Measurements from ENCODE around the gene MCM3AP. TPM values are rescaled to one million over a fixed set of nuclear protein-coding genes. Genes with fewer than 3 reads are reported as not detected.
A peak's percentile ranks its signal among the peaks of the same experiment; 100 is the strongest.

Gene MCM3AP
- total and polyA plus RNA-seq, 9 of the 15 experiments (the other 6 are each of a cell fraction or from before 2014, with no cell fraction given): 6.5 to 179 (median 69.6) TPM

- TF ChIP-seq, protein P1, sequence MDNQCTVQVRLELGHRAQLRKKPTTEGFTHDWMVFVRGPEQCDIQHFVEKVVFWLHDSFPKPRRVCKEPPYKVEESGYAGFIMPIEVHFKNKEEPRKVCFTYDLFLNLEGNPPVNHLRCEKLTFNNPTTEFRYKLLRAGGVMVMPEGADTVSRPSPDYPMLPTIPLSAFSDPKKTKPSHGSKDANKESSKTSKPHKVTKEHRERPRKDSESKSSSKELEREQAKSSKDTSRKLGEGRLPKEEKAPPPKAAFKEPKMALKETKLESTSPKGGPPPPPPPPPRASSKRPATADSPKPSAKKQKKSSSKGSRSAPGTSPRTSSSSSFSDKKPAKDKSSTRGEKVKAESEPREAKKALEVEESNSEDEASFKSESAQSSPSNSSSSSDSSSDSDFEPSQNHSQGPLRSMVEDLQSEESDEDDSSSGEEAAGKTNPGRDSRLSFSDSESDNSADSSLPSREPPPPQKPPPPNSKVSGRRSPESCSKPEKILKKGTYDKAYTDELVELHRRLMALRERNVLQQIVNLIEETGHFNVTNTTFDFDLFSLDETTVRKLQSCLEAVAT (IDR thresholded peaks at IDR 0.05): no peak
- no peak for TF ChIP-seq PCBP2 (IDR thresholded peaks at IDR 0.05; ENCODE audit: low read depth, low read length, poor library complexity, severe bottlenecking)
- no peak for TF ChIP-seq ESRRB (CRISPR knock-in tag; IDR thresholded peaks at IDR 0.05; ENCODE audit: borderline replicate concordance)
- no peak for TF ChIP-seq MEIS2 (IDR thresholded peaks at IDR 0.05; ENCODE audit: partially characterized antibody)
Measured at GRCh38 chr21:46295177-46295770, 9.9 kb upstream of the MCM3AP start (continued).

- H3K27me3 ChIP-seq (ENCODE audit: control insufficient read depth in 2 of 2, insufficient read depth in 2 of 2, low read length in 2 of 2): no peaks in the 10 kb centered on the region
- ChIA-PET POLR2A (interaction anchor here (0.6 kb wide), 1 partner anchor 196 kb away, joined by 3 read pairs; no protein-coding TSS in a partner anchor), CTCF (ENCODE audit: low intra/inter-chr PET ratio) (no interaction called here)
- H3K4me3 ChIP-seq: no peak overlapping the region
- peak; percentile 71 to 84 (median 76) for DNase-seq (ENCODE audit: extremely low read depth in 1 of 4, low spot score in 3 of 4)
- H2AFZ ChIP-seq (ENCODE audit: low read depth, low read length): peak overlapping the region; percentile 32; the same call in 1 of the 2 replicates
- H3K4me1 ChIP-seq (replicated peaks in 1 of 2; ENCODE audit: control insufficient read depth in 2 of 2, insufficient read depth in 2 of 2, low read length in 2 of 2): peaks cover 11 to 31% of the 10 kb centered on the region in 2 experiments
- 0 out of 2 replicates have a peak, but pooled peaks cover 2% of the 10 kb centered on the region for H3K9me3 ChIP-seq (replicated peaks; ENCODE audit: control insufficient read depth, insufficient read depth, low read depth, low read length)
- peak; percentile 93 for FAIRE-seq
- intact Hi-C loops (cut with micrococcal nuclease) (loop anchor here (1.0 kb wide), 1 partner anchor 26 kb away; no protein-coding TSS in a partner anchor), in situ Hi-C loops (cut with MboI) (no loop called here)
- peak overlapping the region; percentile 40; the same call in 1 of the 2 replicates for H3K4me2 ChIP-seq (ENCODE audit: insufficient read depth, low read length)
- ATAC-seq: peak; percentile 92
- no peaks in the 10 kb centered on the region for H4K20me1 ChIP-seq (replicated peaks; ENCODE audit: control insufficient read depth, insufficient read depth, low read length)
- no peaks in the 10 kb centered on the region; the same call in 2 of the 3 replicates for H3K79me2 ChIP-seq (ENCODE audit: control insufficient read depth, insufficient read depth, low read length)
- no TSS peak for BruUV-seq (replicated peaks)
- peaks cover 23% of the 10 kb centered on the region; the same call in 2 of the 3 replicates for H3K36me3 ChIP-seq (ENCODE audit: control insufficient read depth, insufficient read depth, low read length)
- H3K9ac ChIP-seq (ENCODE audit: insufficient read depth in 1 of 2, low read depth in 2 of 2, low read length in 2 of 2): peak overlapping the region; percentile 21 to 78; a peak in 3 of 4 replicates
- H3K9me1 ChIP-seq (ENCODE audit: control insufficient read depth, insufficient read depth, low read length): no peaks in the 10 kb centered on the region
- peak overlapping the region; percentile 67 for H3K27ac ChIP-seq (ENCODE audit: extremely low read depth, low read depth, low read length)
- 4% methylated on average over 9 of the region's 10 CpGs for WGBS (ENCODE audit: insufficient coverage, low coverage, missing lambda C conversion rate)
- TF ChIP-seq TCF3 (CRISPR knock-in tag; IDR thresholded peaks at IDR 0.05) (peak; percentile 70), SP1 (CRISPR knock-in tag; IDR thresholded peaks at IDR 0.05) (peak; percentile 33; the same call in 1 of the 2 replicates), TSC22D4 (tag; IDR thresholded peaks at IDR 0.05) (no peak), ZNF263 (CRISPR knock-in tag; IDR thresholded peaks at IDR 0.05; ENCODE audit: borderline replicate concordance) (0 out of 2 replicates have a peak, but pooled peaks have one; percentile 31), AFF1 (IDR thresholded peaks at IDR 0.05; ENCODE audit: low read depth in 1 of 2, partially characterized antibody in 2 of 2) (peak in 1 of 2 experiments; percentile 43), GABPA (tag; conservative IDR thresholded peaks at IDR 0.05; ENCODE audit: low read depth) (peak; percentile 58), NFIX (CRISPR knock-in tag; IDR thresholded peaks at IDR 0.05; ENCODE audit: low read depth) (no peak), ARNT (IDR thresholded peaks at IDR 0.05) (peak in 1 of 2 experiments; percentile 54; a peak in 1 of 4 replicates), PHB2 (IDR thresholded peaks at IDR 0.05; ENCODE audit: low read depth) (no peak), ARHGAP35 (IDR thresholded peaks at IDR 0.05; ENCODE audit: partially characterized antibody) (no peak)
Measured at GRCh38 chr21:46294647-46295176, 9.3 kb upstream of the MCM3AP start.

Data from K562 (cell line).